NCI-H2227 treated with DMSO at 0.1 percent for 48 hours (cell line): ENCODE data around the gene COPZ2.
A peak's percentile ranks its signal among the peaks of the same experiment; 100 is the strongest.
"Not testable (repeated sequence)": the region's sequence is repeated elsewhere in the genome, so short reads cannot be mapped to it uniquely, and the experiment has no call there.

Experiments used
- DNase-seq: peaks from one replicate; lab custom pipeline; 2025; lab: John Stamatoyannopoulos, UW

COPZ2 gene

DNA sequence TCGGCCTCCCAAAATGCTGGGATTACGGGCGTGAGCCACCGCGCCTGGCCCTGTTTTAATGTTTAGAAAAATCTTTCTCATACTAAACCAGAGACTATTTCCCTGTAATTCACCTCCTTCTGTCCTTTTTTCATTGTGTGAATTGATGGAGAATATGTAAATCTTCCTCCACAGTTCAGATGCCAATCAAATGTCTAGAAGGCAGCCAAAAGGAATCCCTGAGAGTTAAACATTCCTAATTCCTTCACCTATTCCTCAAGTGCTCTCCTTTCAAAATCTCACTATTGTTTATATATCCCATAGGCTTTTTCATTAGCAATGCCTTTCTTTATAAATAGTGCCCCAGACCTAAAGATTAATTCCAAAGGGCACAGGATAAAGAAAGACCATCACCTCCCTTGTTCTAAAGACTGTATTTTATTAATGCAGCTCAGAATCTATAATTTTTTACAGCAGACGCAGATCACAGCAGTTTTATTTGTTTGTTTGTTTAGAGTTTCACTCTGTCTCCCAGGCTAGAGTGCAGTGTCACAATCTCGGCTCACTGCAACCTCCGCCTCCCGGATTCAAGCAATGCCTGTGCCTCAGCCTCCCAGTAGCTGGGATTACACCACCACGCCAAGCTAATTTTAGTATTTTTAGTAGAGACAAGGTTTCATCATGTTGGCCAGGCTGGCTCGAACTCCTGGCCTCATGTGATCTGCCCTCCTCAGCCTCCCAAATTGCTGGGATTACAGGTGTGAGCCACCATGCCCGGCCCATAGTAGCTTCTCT, 30.5 kb downstream of the COPZ2 start:
- DNase-seq = no peak

DNA sequence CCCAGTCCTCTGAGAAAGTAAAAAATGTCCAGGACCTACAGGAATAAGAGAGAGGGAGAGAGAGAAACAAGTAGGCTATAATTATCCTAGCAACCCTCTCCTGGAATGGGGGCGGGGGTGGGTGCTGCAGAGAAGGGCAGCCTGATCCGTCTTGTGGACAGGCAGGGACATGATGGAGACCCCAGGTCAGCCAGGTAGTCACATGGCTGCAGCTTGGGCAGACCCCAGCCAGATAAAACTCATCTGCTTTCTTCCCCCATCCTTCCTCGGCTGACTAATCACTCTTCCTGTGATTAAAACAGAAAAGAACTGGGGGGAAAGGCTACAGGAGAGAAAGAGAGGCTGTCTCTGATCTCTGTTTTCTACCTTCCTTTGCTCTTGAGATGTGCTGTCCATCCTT, 32.6 kb downstream of the COPZ2 start:
- peak; percentile 81 for DNase-seq

- peak; percentile 98 for DNase-seq
These were observed 34.0 kb downstream of the COPZ2 start for GRCh38 chr17:48003417-48004151.

- peak; percentile 92 for DNase-seq
These were observed 34.6 kb downstream of the COPZ2 start for GRCh38 chr17:48002916-48003416.

GRCh38 chr17:48002266-48002915, 35.2 kb downstream of the COPZ2 start:
- DNase-seq = peak; percentile 66

DNA sequence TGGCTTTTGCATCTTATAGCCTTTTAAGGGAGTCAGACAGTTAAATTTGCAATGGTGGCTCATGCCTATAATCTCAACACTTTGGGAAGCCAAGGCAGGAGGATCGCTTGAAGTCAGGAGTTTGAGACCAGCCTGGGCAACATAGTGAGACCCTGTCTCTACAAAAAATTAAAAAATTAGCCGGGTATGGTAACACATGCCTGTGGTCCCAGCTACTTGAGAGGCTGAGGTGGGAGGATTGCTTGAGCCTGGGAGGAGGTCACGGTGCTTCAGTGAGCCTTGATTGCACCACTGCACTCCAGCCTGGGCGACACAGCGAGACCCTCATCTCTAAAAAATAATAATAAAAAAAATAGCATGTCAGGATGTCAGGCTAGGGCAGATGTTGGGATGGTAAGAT, 35.9 kb downstream of the COPZ2 start:
- not testable (repeated sequence) for DNase-seq

DNA sequence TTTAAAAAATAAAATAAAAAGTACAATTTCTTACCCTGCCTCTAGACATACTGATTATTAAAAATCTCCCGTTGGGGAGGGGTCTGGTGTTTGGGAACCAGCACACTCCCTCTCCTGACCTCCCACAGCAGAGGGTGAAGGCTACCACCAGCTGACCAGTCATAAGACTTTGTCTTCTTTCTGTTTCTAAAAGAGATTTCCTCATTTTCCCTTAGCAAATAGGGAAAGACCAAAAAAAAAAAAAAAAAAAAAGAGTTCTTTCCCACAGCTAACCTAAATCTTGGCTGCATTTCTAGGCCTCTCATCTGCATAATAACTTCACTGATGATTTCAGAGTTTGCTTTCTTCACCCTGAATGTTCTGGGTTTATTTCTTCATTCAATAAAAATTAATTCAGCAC, 36.4 kb downstream of the COPZ2 start:
- DNase-seq = no peak

GRCh38 chr17:47999582-47999981, 38.0 kb downstream of the COPZ2 start:
- no peak for DNase-seq

- no peak for DNase-seq
These were observed 39.6 kb downstream of the COPZ2 start for GRCh38 chr17:47998044-47998443.

- no peak for DNase-seq
These were observed 40.0 kb downstream of the COPZ2 start for GRCh38 chr17:47997586-47997985.

DNA sequence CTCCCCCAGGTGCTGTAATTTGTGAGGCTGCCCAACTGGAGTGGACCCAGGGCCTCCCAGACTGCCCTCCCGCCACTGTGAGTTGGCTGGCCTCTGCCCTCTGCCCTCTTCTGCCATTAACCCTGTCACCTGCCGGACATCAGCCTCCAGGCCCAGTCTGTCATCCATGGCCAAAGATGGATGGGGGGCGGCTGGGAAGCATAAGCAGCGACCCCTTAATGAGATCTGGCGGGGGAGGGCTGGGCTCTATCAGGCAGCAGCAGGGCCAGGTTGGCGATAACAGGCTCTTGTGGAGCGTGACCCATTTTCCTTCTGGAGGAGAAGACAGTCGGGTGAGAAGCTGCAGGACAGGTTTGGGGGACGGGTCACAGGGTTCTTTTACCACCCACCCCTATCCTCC, 41.4 kb downstream of the COPZ2 start:
- DNase-seq = no peak

DNA sequence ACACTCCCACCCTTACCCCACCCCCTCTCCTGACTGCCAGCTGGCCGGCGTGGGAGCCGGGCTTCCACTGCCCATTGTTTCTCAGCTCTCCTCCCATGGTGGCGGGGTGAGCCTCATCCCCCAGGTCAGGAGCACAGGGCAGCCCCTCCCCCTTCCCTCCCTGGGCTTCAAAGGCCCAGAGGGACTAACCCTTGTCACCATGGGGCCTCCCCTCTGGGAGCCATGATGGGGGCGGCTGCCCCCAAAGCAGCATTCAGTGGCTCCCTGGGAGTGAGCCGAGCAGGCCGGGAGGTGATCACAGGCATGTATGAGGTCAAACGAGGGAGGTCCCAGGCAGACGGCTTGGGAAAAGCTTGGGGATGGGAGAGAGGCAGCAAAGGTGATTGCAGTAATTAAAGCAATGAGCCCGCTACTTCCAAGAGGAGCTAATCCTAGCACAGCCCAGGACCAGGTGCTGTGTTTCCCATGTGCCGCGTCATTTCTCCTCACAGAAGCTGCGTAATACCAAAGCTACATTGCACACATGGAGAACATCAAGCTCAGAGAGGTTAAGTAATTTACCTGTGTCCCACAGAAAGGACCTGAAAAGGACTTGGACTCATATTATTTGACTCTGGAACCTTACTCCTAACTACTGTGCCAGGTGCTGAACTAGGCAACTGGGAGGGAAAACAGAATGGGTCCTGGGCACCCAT, 42.2 kb downstream of the COPZ2 start:
- DNase-seq = peak; percentile 39

- no peak for DNase-seq
These were observed 42.9 kb downstream of the COPZ2 start for GRCh38 chr17:47994724-47995123.

- DNase-seq = no peak
These were observed 43.6 kb downstream of the COPZ2 start for GRCh38 chr17:47993964-47994363.

DNA sequence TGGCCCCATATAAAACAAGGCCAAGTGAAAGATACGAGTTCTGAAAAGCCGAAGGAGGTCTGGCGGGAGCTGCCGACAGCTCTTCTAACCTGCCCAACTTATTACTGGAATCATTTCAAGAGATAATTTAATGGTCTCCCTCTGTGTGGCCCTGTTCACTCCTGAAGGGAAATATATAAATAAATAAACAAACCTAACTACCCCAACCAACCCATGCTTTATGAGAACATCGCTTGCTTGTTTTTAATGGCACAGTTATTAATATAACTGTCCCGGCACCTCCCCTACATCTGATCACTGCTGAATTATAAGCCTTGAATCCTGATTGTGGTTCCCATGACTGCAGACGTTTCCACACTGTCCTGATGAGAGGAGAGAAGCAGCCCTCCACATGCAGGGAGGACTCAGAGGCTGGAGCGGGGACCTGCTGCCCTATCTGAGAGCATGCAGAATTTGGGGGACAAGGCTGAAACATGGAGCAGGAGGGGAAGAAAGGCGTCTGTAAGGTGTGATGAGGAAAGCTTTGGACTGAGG, 44.5 kb downstream of the COPZ2 start:
- DNase-seq = peak; percentile 90

GRCh38 chr17:47992216-47992615, 45.4 kb downstream of the COPZ2 start:
- no peak for DNase-seq

DNA sequence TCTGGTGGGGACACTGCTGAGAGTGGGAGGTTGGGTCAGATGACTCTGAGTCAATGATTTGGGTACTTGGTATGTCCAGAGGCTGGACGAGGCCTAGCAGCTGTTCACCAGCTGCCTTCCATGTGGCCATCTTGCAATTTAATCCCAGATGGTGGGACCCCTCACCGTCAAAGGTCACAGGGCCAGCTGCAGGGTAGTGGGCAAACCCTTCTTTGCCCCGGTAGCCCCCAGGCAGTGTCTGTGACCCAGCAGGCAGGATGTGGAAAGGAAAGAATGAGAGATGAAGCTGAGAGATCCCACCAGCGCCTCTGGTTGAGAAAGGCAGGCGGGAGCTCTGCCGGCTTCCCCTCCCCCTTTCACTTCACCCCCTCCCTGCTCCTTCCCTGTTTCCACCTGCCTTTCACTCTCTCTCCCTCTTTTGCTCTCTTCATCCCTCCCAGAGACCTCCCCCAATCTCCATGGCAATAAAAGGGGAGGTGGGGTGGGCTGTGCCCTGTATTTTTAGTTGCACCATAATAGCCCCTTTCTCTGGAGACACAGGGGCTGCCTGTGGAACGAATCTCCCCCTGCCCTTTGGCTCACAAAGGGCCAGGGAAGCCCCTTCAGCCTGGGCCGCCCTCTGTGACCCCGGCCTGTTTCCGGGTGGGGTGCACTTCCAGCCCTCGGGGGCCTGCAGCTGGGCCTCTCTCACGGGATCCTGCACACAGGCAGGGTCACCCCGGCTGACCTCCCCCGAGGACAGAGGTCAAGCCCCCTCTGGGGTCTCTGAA, 46.5 kb downstream of the COPZ2 start:
- peak; percentile 87 for DNase-seq

DNA sequence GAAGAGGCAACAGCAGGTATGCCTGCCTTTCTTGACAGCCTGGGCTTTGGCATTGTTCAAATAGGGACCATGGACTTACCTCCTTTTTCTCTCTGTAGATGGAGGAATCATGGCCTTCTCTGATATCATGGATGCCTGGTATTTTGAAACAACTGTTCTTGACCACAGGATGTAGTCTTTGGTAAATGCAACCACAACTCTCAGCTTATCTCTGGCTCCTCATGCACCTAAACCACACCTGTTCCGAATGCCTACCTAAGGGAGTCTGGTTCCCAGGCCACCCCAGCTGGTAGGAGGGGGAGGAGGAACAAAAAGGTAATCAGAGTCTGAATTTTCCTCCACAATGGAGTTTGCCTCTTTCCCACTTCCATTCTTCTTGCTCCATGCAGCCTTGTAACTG, 47.9 kb downstream of the COPZ2 start:
- no peak for DNase-seq

GRCh38 chr17:47989159-47989558, 48.4 kb downstream of the COPZ2 start:
- peak; percentile 45 for DNase-seq

- DNase-seq = not testable (repeated sequence)
These were observed 49.2 kb downstream of the COPZ2 start for GRCh38 chr17:47988445-47988844.

DNA sequence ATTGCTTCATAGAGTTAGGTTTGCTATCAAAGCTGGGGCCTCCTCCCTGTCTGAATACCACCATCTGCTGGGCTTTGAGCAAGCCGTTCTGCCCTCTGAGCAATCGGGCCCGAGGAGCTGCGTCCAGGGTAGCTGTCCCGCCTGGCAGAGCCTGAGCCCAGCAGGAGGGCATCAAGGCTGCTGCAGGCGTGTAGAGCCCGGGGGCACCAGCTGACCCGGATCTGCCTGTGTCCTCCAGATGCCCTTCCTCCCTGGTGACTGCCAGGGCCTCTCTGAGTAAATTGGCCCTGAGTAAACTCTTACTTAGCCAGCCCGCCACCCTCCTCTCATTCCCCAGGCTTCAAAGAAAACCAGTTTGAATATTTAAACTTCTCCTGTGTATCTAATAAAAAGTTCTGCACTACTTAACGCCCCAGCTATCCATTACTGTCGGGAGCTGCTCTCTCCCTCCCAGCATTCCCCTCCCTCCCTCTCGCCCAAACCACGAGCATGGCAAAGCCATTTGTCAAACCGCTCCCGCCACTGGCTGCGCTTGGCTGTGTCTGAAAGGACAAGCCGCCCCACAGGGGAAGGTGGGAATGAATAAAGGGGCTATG, 50.3 kb downstream of the COPZ2 start:
- peak; percentile 61 for DNase-seq
